ENCODE measurements around the gene CEP350. TPM values are rescaled to one million over a fixed set of nuclear protein-coding genes. Genes with fewer than 3 reads are reported as not detected.
A peak's percentile ranks its signal among the peaks of the same experiment; 100 is the strongest.

CEP350 gene
- total and polyA plus RNA-seq, 2 of the 13 experiments (the other 11 are each of a cell fraction or from before 2014, with no cell fraction given): 7.6 to 35.9 TPM

- Histone ChIP-seq H3K27ac (ENCODE audit: extremely low read length, insufficient read depth, low read length) (peak overlapping the region; percentile 48), H3K4me1 (ENCODE audit: insufficient read depth, low read length) (peaks cover 23% of the 10 kb centered on the region), H3K79me2 (ENCODE audit: insufficient read depth, low read length) (no peaks in the 10 kb centered on the region), H3K9me3 (ENCODE audit: low read length) (no peaks in the 10 kb centered on the region), H3K36me3 (replicated peaks in 1 of 2; ENCODE audit: control insufficient read depth in 1 of 2, insufficient read depth in 2 of 2, low read length in 2 of 2) (peaks cover 0 to 2% of the 10 kb centered on the region in 2 experiments; a peak in 2 of 5 replicates), H4K20me1 (ENCODE audit: insufficient read depth, low read length) (no peaks in the 10 kb centered on the region), H3K27me3 (ENCODE audit: control insufficient read depth in 1 of 2, insufficient read depth in 2 of 2, low read length in 2 of 2) (no peaks in the 10 kb centered on the region; a peak in 1 of 5 replicates), H3K4me2 (ENCODE audit: low read depth, low read length) (peak overlapping the region; percentile 62), H3K9ac (ENCODE audit: insufficient read depth, low read depth, low read length) (no peak overlapping the region), H2AFZ (ENCODE audit: low read length) (peak overlapping the region; percentile 33), H3K4me3 (replicated peaks in 1 of 3; ENCODE audit: insufficient read depth in 1 of 3, low read depth in 2 of 3, low read length in 3 of 3) (0 out of 6 replicates have a peak overlapping the region, but pooled peaks of 1 of the 3 experiments have one; percentile 27)
- peak; percentile 95 for ATAC-seq
- no TSS peak for BruUV-seq (replicated peaks)
- ChIA-PET CTCF (ENCODE audit: low intra/inter-chr PET ratio, low total read pairs) (no interaction called here), POLR2A (interaction anchor here (0.7 to 1.0 kb wide), 3 partner anchors 14 to 41 kb away, joined by 3 to 4 read pairs (median 3); no protein-coding TSS in a partner anchor)
- intact Hi-C loops (cut with micrococcal nuclease; ENCODE audit: unreplicated experiment) (loop anchor here (5.0 kb wide), 1 partner anchor 50 kb away; no protein-coding TSS in a partner anchor), in situ Hi-C loops (cut with HindIII; ENCODE audit: extremely low pct_ligation_motif_present, low pct_unique_long_range_greater_than_20kb) (no loop called here)
- peak; percentile 81 for FAIRE-seq
- WGBS (ENCODE audit: low lambda C conversion rate): 17% methylated on average over 13 of the region's 14 CpGs
- peak; percentile 79 for DNase-seq (ENCODE audit: low spot score)
- TF ChIP-seq ZBTB7A (CRISPR knock-in tag; IDR thresholded peaks at IDR 0.05) (peak; percentile 27; the same call in 1 of the 2 replicates), NCOA2 (CRISPR knock-in tag; IDR thresholded peaks at IDR 0.05) (peak; percentile 80), SIX1 (CRISPR knock-in tag; IDR thresholded peaks at IDR 0.05; ENCODE audit: borderline replicate concordance) (peak; percentile 62; the same call in 1 of the 2 replicates), SAP130 (CRISPR knock-in tag; IDR thresholded peaks at IDR 0.05; ENCODE audit: low read depth) (peak; percentile 89), TBX2 (CRISPR knock-in tag; IDR thresholded peaks at IDR 0.05; ENCODE audit: borderline replicate concordance) (peak; percentile 97), FOXK1 (CRISPR knock-in tag; IDR thresholded peaks at IDR 0.05; ENCODE audit: borderline replicate concordance, low read depth) (peak; percentile 82; the same call in 1 of the 2 replicates), MLLT10 (CRISPR knock-in tag; IDR thresholded peaks at IDR 0.05) (no peak), TFAP4 (IDR thresholded peaks at IDR 0.05; ENCODE audit: borderline replicate concordance, low read depth) (peak; percentile 85; the same call in 1 of the 2 replicates), HBP1 (CRISPR knock-in tag; IDR thresholded peaks at IDR 0.05; ENCODE audit: low read depth) (peak; percentile 72; the same call in 1 of the 2 replicates), REPIN1 (CRISPR knock-in tag; IDR thresholded peaks at IDR 0.05; ENCODE audit: borderline replicate concordance, low read depth) (peak; percentile 81; the same call in 1 of the 2 replicates), WIZ (CRISPR knock-in tag; IDR thresholded peaks at IDR 0.05) (no peak), ZNF3 (CRISPR knock-in tag; IDR thresholded peaks at IDR 0.05) (no peak), ZNF784 (CRISPR knock-in tag; IDR thresholded peaks at IDR 0.05; ENCODE audit: borderline replicate concordance) (no peak), PHF21A (CRISPR knock-in tag; IDR thresholded peaks at IDR 0.05) (peak; percentile 90), HMG20A (CRISPR knock-in tag; IDR thresholded peaks at IDR 0.05; ENCODE audit: borderline replicate concordance) (peak; percentile 89; the same call in 1 of the 2 replicates)
- TF ChIP-seq, protein P1, sequence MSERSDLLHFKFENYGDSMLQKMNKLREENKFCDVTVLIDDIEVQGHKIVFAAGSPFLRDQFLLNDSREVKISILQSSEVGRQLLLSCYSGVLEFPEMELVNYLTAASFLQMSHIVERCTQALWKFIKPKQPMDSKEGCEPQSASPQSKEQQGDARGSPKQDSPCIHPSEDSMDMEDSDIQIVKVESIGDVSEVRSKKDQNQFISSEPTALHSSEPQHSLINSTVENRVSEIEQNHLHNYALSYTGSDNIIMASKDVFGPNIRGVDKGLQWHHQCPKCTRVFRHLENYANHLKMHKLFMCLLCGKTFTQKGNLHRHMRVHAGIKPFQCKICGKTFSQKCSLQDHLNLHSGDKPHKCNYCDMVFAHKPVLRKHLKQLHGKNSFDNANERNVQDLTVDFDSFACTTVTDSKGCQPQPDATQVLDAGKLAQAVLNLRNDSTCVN (CRISPR knock-in tag; IDR thresholded peaks at IDR 0.05; ENCODE audit: borderline replicate concordance): 0 out of 2 replicates have a peak, but pooled peaks have one; percentile 48
- TF ChIP-seq, protein P2, sequence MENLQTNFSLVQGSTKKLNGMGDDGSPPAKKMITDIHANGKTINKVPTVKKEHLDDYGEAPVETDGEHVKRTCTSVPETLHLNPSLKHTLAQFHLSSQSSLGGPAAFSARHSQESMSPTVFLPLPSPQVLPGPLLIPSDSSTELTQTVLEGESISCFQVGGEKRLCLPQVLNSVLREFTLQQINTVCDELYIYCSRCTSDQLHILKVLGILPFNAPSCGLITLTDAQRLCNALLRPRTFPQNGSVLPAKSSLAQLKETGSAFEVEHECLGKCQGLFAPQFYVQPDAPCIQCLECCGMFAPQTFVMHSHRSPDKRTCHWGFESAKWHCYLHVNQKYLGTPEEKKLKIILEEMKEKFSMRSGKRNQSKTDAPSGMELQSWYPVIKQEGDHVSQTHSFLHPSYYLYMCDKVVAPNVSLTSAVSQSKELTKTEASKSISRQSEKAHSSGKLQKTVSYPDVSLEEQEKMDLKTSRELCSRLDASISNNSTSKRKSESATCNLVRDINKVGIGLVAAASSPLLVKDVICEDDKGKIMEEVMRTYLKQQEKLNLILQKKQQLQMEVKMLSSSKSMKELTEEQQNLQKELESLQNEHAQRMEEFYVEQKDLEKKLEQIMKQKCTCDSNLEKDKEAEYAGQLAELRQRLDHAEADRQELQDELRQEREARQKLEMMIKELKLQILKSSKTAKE (CRISPR knock-in tag; IDR thresholded peaks at IDR 0.05; ENCODE audit: borderline replicate concordance): peak; percentile 94
These were observed 162.6 kb downstream of the CEP350 start for GRCh38 chr1:180116964-180117763.
